AG09319 (cell line): Measurements from ENCODE around the gene RCSD1.

Experiments
- DNase-seq: peaks from one replicate; pipeline ENCODE4 v3.0.0-alpha.2; 2010; ENCODE audit warnings: low read depth; ENCODE audit errors: extremely low read depth
- TF ChIP-seq, protein P1 (sequence below): IDR thresholded peaks from 2 replicates; pipeline ENCODE4 v1.5.1; 2011; ENCODE audit warnings: low read depth, mild to moderate bottlenecking, inconsistent platforms, low read length, moderate library complexity

Gene RCSD1

DNA sequence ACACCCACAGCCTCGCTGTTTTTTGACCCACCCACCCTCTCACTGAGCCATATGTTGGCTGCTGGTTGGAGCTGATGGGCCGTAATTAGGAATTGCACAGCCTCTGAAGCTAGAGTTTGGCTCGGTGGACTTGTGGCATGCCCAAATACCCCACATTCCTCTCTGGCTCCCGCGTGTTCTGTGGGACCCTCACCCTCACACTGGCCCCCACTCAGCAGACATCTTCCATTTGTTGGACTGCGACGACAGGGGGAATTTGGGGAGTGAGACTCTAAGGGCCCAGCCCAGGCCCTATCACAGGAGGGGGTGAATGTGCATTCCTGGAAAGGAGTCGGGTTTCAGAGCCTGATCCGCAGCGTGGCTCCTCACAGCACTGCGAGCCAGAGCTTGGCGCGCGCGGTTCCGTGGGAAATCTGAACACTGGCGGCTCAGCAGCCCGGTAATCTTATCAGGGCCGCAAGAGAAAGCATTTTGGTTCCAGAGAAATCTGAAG, 5.2 kb downstream of the RCSD1 start:
- TF ChIP-seq, protein P1, sequence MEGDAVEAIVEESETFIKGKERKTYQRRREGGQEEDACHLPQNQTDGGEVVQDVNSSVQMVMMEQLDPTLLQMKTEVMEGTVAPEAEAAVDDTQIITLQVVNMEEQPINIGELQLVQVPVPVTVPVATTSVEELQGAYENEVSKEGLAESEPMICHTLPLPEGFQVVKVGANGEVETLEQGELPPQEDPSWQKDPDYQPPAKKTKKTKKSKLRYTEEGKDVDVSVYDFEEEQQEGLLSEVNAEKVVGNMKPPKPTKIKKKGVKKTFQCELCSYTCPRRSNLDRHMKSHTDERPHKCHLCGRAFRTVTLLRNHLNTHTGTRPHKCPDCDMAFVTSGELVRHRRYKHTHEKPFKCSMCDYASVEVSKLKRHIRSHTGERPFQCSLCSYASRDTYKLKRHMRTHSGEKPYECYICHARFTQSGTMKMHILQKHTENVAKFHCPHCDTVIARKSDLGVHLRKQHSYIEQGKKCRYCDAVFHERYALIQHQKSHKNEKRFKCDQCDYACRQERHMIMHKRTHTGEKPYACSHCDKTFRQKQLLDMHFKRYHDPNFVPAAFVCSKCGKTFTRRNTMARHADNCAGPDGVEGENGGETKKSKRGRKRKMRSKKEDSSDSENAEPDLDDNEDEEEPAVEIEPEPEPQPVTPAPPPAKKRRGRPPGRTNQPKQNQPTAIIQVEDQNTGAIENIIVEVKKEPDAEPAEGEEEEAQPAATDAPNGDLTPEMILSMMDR = no peak
- DNase-seq = no peak

DNA sequence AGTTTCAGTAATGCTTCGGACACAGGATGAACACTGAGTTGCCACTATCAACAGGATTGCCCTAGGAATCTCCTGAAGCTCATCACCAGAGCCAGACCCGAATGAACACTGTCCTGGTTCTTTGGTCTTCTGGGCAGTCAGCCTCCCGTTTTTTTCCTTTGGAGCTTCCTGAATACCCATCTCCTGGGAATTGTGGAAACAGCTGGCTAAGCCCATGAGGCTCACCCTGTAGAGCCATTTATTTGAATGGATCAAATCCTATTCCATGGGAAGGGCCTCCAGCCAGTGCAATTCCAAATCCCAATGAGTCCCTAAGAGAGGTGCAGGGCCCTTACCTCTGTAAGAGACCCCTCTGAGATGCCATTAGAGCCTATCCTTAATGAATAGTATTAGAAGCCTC, 5.9 kb downstream of the RCSD1 start:
- DNase-seq = no peak
- TF ChIP-seq, protein P1 = no peak

DNA sequence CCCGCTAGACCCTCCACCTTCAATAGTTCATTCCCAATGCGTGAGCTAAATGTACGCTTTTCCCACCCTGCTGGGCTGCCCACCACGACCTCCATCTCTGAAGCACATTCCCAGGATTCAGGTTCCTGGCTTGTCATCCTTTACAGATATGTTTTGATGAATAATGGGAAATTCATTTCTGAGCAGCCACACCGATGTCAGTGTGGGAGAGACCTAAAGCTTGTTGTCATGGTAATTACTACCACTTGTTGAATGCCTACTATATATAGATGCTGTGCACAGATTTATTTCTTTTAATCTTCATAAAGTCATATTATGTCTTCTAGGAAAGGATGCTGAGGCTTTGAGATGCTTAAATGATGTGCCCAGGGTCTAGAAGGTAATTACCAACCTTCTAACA, 8.0 kb downstream of the RCSD1 start:
- TF ChIP-seq, protein P1 = no peak
- DNase-seq = no peak

DNA sequence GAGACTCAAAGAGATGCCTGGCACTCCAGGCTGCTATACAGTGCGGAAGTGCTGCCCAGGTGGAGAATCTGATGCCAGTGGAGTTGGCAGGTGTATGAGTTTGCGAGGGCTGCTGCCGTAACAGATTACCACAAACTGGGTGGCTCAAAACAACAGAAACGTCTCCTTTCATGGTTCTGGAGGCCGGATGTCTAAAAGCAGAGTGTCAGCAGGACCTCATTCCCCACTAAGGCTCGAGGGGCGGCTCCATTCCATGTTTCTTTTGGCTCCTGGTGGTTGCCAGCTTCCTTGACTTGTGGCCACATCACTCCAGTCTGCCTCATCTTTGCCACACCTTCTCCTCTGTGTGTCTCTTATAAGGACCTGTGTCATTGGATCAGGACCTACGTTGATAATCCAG, 10.0 kb downstream of the RCSD1 start:
- TF ChIP-seq, protein P1 = no peak
- no peak for DNase-seq

DNA sequence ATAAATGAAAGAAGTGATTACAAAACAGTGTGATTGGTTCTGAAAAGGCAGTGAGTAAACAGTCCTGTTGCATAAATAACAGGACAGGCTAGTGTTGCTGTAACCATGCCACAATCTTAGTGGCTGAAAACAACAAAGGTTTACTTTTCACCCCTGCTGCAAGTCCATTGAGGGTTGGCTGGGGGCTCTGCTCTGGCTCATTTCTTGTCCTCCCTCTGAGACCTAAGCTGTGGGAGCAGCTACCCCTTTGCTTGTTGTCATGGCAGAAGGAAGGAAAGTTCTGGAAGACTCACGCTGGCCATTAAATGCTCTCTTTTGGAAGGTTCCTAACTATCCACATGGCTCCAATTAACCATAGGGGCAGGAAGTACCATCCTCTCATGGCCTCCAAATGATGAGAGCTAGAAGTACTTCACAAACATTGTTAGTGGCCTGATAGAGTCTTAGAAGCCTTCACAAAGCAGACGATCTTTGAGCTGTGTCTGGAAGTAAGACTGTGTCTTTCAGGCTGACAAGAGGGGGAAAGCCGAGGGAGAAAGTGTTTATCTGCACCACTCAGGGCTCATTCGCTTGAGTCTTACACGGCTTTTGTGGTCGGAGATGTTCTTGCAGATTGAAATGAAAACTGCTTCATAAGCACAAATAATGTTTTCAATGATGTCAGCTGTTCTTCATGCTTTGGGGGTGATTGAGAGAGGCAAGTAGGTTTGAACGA, 11.9 kb downstream of the RCSD1 start:
- no peak for DNase-seq
- TF ChIP-seq, protein P1 = no peak

DNA sequence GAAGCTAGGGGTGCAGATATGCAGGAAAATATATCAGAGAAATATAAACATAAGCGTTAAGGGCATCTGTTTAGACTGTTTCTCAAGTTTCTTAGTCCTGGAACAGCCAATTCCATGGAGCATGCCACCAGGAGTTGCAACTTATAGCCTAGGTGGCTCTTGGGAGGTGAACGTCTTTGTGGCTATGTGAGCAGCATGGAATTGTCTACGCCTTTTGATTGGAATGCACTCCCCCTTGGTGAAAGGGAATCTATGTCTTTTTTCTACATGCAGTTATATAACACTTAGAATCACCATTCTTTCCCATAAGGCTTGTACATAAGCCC, 12.4 kb downstream of the RCSD1 start:
- TF ChIP-seq, protein P1 = no peak
- no peak for DNase-seq

DNA sequence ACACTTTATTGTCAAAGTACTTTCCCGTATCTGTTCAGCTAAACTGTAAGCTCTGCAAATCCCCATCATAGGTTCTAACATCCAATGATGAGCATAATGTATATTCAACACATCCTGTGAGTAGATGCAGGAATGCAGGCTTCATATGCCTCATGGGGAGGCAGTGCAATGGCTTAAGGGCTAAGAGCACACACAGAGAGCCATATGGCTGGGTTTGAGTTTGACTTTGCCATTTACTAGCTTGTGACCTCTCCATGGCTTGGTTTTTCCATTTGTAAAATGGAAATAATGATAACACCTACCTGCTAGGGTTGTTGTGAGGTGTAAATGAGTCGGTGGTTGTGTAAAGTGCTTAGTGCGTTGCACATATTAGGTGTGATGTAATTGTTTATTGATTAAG, 13.4 kb downstream of the RCSD1 start:
- TF ChIP-seq, protein P1 = no peak
- no peak for DNase-seq
